Thyroid gland (tissue), 4 donors: Measurements from ENCODE around the gene SMDT1.

Experiments used
- CTCF ChIP-seq, 6 experiments: fragments of 200-600 bp in 3 of 6; fragments of 450-650 bp in 3 of 6; sonication (generic) in 3 of 6; IDR thresholded peaks; one replicate each; pipeline ENCODE4 v1.5.1; 2016 to 2019; ENCODE audit warnings: antibody characterized with exemption in 6 of 6, mild to moderate bottlenecking in 2 of 6, inconsistent platforms in 1 of 6, moderate library complexity in 1 of 6
- POLR2A ChIP-seq, 2 donors: fragments of 450-650 bp; IDR thresholded peaks; one replicate each; pipeline ENCODE4 v1.6.1; 2017; ENCODE audit warnings: antibody characterized with exemption in 2 of 2, mild to moderate bottlenecking in 2 of 2, moderate library complexity in 1 of 2

- TF ChIP-seq CTCF (IDR thresholded peaks at IDR 0.05) = no peak
- TF ChIP-seq POLR2A (IDR thresholded peaks at IDR 0.05) = no peak
Measured at GRCh38 chr22:42060489-42060888, 19.0 kb upstream of the SMDT1 start.
